Left colon (tissue), 2 donors: ENCODE data around the gene SLC6A12. TPM values are rescaled to one million over a fixed set of nuclear protein-coding genes. Genes with fewer than 3 reads are reported as not detected.

Experiments
- ATAC-seq: fragments of 200-7000 bp; cut with Tn5 transposase; one replicate; pipeline ENCODE4 v1.9.1; 2020; ENCODE audit warnings: mild to moderate bottlenecking, moderate library complexity
- DNase-seq, 2 donors: peaks; one replicate each; pipeline ENCODE4 v3.0.0-alpha.2; 2020
- intact Hi-C, 2 donors: fragments of 100-400 bp; cut with DNase I in 1 of 2; cut with micrococcal nuclease in 1 of 2; formaldehyde crosslinking; loops; one replicate each; pipeline versions ENCODE4 v1.11.2 to v1.14.0; 2022; cut with DNase I, micrococcal nuclease
- long read RNA-seq: library from polyadenylated mRNA; unstranded; transcript quantifications from one replicate; pipeline ENCODE4 v2.0.0, GENCODE V29; 2021
- total RNA-seq, 2 donors: library from RNA; stranded (reverse); fragmentation: NEBNext Ultra II Directional; extraction: Animal tissue kit (Norgen Biotek cat#: 25700); gene quantifications; one replicate each; pipeline ENCODE4 v1.2.1, GENCODE V29; 2021
- donor health status: DM: no; HTN: no; CAD: no.
- donor health status: DM: yes; HTN: yes; CAD: no.

SLC6A12 gene
- total RNA-seq, result 1 to 10 TPM; 2.3 to 3.9 TPM
- long read RNA-seq, partial matches to known transcripts, result 0 of 3 reads
- long read RNA-seq, other reads (novel, unspliced or antisense), result 2 of 3 reads

GRCh38 chr12:214003-214741, at the start of gene SLC6A12:
TSS of gene SLC6A12 (minus strand) at chr12:214157. CDS start at chr12:209986, 4,171 bp downstream.
- peak; percentile 41 for ATAC-seq
- intact Hi-C loops, result no loop called here
- no peak for DNase-seq

- DNase-seq (no peak), ATAC-seq (no peak)
- intact Hi-C loops, result no loop called here
These were observed 49.6 kb upstream of the SLC6A12 start for GRCh38 chr12:263574-263973.

GRCh38 chr12:262817-263216, 48.9 kb upstream of the SLC6A12 start, which contains the start of gene SLC6A13:
TSS of gene SLC6A13 (minus strand) at chr12:262836. CDS start at chr12:260052, 2,784 bp downstream.
- ATAC-seq, result no peak
- no peak for DNase-seq
- intact Hi-C loops, result no loop called here

- ATAC-seq (no peak), DNase-seq (no peak)
- intact Hi-C loops, result no loop called here
These were observed 48.2 kb upstream of the SLC6A12 start for GRCh38 chr12:262113-262512.

- no peak for ATAC-seq
- DNase-seq, result no peak
- intact Hi-C loops, result no loop called here
These were observed 43.8 kb upstream of the SLC6A12 start for GRCh38 chr12:257521-258321.

GRCh38 chr12:256958-257357, 43.0 kb upstream of the SLC6A12 start:
- intact Hi-C loops, result no loop called here
- DNase-seq (no peak), ATAC-seq (no peak)

GRCh38 chr12:256225-256624, 42.3 kb upstream of the SLC6A12 start:
- ATAC-seq (no peak), DNase-seq (no peak)
- intact Hi-C loops, result no loop called here

GRCh38 chr12:254912-255311, 41.0 kb upstream of the SLC6A12 start:
- intact Hi-C loops, result no loop called here
- ATAC-seq, result no peak
- DNase-seq, result no peak

GRCh38 chr12:254039-254438, 40.1 kb upstream of the SLC6A12 start:
- DNase-seq (no peak), ATAC-seq (no peak)
- intact Hi-C loops, result no loop called here

- no peak for ATAC-seq
- DNase-seq, result no peak
- intact Hi-C loops, result no loop called here
These were observed 39.3 kb upstream of the SLC6A12 start for GRCh38 chr12:253116-253831.

GRCh38 chr12:252636-253035, 38.7 kb upstream of the SLC6A12 start:
- intact Hi-C loops, result no loop called here
- DNase-seq (no peak), ATAC-seq (no peak)

GRCh38 chr12:247271-247670, 33.3 kb upstream of the SLC6A12 start:
- DNase-seq, result no peak
- intact Hi-C loops, result no loop called here
- no peak for ATAC-seq

GRCh38 chr12:243381-243780, 29.4 kb upstream of the SLC6A12 start:
- intact Hi-C loops, result no loop called here
- ATAC-seq (no peak), DNase-seq (no peak)

- no peak for ATAC-seq
- intact Hi-C loops, result no loop called here
- DNase-seq, result no peak
These were observed 28.5 kb upstream of the SLC6A12 start for GRCh38 chr12:242496-242895.

GRCh38 chr12:241266-241665, 27.3 kb upstream of the SLC6A12 start:
- intact Hi-C loops, result no loop called here
- DNase-seq, result no peak
- ATAC-seq, result no peak

- no peak for DNase-seq
- intact Hi-C loops, result no loop called here
- no peak for ATAC-seq
These were observed 26.6 kb upstream of the SLC6A12 start for GRCh38 chr12:240566-240965.

- DNase-seq, result no peak
- intact Hi-C loops, result no loop called here
- no peak for ATAC-seq
These were observed 24.9 kb upstream of the SLC6A12 start for GRCh38 chr12:238736-239398.

- intact Hi-C loops, result no loop called here
- DNase-seq, result no peak
- ATAC-seq, result no peak
These were observed 24.2 kb upstream of the SLC6A12 start for GRCh38 chr12:238116-238515.
